ENCODE data around the gene HSPA2.

The HSPA2 gene

DNA sequence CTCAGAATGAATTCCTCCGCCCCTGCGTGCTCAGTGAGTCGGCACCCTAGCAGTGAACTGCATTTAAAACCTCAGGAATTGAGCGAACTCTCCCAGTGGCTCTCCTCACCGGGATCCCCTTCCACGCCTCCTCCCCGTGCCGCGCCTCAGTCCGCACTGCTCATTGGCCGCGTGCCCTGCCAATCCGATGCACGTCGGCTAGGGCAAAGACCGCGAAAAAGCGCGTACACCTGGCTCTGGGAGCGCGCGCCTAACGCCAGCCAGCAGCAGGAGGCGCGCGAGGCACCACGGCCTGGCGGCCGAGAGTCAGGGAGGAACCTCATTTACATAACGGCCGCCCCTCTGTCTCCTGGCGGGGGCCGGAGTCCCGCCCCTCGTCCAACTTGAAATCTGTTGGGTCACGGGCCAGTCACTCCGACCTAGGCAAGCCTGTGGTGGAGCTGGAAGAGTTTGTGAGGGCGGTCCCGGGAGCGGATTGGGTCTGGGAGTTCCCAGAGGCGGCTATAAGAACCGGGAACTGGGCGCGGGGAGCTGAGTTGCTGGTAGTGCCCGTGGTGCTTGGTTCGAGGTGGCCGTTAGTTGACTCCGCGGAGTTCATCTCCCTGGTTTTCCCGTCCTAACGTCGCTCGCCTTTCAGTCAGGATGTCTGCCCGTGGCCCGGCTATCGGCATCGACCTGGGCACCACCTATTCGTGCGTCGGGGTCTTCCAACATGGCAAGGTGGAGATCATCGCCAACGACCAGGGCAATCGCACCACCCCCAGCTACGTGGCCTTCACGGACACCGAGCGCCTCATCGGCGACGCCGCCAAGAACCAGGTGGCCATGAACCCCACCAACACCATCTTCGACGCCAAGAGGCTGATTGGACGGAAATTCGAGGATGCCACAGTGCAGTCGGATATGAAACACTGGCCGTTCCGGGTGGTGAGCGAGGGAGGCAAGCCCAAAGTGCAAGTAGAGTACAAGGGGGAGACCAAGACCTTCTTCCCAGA lies at the start of gene HSPA2:
Gene HSPA2 (plus strand): TSS at position 534 of the 995 bp plus-strand sequence. CDS start 109 bp downstream, at position 643.
- DNase-seq: peak; percentile 98

GRCh38 chr14:64491637-64492036 lies 48.9 kb upstream of the HSPA2 start:
- no peak for DNase-seq

DNA sequence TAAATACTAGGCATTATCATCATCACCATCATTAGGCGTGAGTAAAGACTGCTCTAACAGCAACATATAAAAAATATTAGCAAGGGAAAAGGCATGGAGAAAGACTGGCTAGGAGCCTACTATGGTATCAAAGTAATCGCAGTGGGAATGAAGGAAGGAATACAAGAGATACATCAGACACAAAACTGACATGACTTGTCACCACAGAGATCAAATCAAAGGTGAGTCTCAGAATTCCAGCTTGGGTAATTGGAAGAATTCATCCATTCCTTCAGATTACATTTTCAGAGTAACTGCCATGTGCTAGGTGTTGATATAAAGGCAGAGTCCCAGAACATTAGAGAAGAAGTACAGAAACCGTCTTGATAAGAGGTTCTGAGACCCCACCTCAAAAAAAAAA lies 47.1 kb upstream of the HSPA2 start:
- DNase-seq: no peak

GRCh38 chr14:64495252-64495651 lies 45.3 kb upstream of the HSPA2 start:
- no peak for DNase-seq

DNA sequence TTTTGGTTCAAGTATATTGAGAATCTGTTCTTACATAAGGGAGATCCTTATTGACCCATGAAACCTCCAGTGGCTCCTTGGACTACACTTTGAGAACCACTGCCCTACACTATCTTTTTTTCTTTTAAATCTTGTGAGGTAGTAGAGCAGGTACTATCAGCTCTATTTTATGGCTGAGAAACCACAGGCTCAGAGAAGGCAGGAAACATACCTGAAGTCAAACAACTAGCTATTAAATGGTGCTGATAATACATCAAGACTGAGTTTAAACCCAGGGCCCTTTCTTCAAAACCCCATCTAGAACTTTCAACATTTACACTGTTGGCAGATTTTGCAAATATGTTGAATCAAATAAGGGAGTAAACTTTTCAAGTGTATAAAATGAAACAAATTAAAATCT lies 43.8 kb upstream of the HSPA2 start:
- DNase-seq: no peak

GRCh38 chr14:64500088-64500487 lies 40.5 kb upstream of the HSPA2 start:
- no peak for DNase-seq

- DNase-seq: peak; percentile 18
Measured at GRCh38 chr14:64501411-64502171, 39.0 kb upstream of the HSPA2 start.

GRCh38 chr14:64502456-64502855 lies 38.1 kb upstream of the HSPA2 start:
- peak; percentile 29 for DNase-seq

GRCh38 chr14:64502887-64503433 lies 37.6 kb upstream of the HSPA2 start:
- DNase-seq: peak; percentile 20

- peak; percentile 97 for DNase-seq
Measured at GRCh38 chr14:64503434-64504309, 36.9 kb upstream of the HSPA2 start, which contains the start of gene ZBTB25. TSS of gene ZBTB25 (minus strand) at chr14:64503838. CDS start at chr14:64490533, 13,305 bp downstream.

DNA sequence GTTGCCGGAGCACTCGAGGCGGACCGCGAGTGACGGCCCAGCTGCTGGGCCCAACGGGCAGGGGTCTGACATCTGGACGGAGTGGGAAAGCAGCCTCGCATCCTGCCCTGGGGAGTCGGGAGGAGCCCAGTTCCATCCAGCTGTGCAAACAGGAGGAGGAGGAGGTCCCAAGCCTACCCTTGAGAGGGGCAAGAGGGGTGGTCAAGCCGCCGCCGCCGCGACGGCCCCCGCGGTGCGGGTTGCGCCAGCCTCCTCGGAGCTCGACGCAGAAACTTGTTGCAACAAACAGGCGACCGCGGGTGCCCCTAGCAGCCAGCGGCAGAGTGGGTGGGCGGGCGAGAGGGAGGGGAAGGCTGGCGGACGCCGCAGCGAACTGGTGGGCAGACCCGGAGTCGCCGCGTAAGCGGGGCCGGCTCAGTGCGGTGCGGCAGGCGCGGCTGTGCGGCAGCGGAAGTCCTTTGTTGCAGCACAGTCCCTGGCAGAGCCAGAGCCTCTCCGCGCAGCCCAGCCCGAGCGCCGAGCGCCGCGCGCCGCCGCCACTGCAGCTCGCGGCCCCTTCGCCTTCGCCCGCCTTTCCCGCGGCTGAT lies 36.1 kb upstream of the HSPA2 start, which contains the start of gene ZBTB1:
Gene ZBTB1 (plus strand): TSS at position 461 of the 587 bp plus-strand sequence. CDS start 16,735 bp downstream, outside the sequence.
- peak; percentile 90 for DNase-seq

GRCh38 chr14:64504897-64505794 lies 35.4 kb upstream of the HSPA2 start:
- DNase-seq: peak; percentile 93

DNA sequence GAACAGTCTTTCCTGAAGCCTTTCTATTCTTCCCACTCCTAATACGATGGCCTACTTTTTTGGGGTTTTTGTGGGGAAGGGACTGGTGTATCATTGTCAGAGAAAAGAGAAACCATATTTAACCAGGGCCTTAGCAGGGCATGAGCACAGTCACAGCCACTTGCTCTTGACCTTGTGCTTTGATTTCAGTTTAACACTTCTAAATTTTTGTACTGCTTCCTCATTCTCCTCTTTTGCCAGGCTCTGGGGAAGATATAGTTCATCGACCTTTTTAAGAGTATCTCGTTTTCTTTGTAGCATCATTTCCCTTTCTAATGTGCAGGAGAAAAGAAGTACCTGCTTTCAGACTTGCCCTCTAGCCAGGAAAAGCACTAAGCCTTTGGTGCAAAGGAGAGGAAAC lies 33.8 kb upstream of the HSPA2 start:
- peak; percentile 24 for DNase-seq

GRCh38 chr14:64507376-64508156 lies 33.0 kb upstream of the HSPA2 start:
- DNase-seq: peak; percentile 51

DNA sequence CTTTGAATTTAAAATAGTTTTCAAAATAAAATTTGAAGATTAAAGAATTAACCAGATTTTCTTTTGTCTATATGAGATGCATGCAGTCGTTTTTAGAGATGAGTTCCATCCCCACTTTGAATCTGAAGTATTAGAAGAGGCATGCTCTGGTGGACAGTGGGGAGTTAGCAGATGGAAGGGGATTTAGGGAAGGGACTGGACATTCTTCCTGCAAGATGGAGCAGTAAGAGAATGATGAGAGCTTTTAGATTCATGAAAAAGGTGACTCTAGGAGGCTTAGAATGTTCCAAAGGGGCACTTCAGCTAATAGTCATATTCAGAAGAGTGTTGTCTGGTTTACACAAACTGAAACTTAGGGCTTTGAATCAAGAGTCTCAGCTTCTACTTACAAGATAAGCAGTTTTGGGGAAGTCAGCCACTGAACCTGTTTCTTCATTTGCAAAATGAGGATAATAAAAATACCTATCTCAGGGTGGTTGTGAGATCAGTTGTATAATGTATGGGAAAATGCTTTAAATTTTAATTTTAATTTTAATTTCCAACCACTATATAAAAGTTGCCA lies 32.2 kb upstream of the HSPA2 start:
- DNase-seq: peak; percentile 80

DNA sequence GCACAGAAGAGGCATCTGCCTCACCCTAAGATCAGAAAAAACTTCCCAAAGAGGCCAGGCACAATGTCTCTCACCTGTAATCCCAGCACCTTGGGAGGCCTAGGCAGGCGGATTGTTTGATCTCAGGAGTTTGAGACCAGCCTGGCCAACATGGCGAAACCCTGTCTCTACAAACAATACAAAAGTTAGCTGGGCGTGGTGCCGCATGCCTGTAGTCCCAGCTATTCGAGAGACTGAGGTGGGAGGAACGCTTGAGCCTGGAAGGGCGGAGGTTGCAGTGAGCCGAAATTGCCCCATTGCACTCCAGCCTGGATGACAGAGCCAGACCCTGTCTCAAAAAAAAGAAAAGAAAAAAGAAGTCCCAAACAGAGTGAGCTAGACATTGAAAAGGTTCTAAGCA lies 31.5 kb upstream of the HSPA2 start:
- DNase-seq: no peak

- DNase-seq: peak; percentile 71
Measured at GRCh38 chr14:64510825-64511671, 29.5 kb upstream of the HSPA2 start.

DNA sequence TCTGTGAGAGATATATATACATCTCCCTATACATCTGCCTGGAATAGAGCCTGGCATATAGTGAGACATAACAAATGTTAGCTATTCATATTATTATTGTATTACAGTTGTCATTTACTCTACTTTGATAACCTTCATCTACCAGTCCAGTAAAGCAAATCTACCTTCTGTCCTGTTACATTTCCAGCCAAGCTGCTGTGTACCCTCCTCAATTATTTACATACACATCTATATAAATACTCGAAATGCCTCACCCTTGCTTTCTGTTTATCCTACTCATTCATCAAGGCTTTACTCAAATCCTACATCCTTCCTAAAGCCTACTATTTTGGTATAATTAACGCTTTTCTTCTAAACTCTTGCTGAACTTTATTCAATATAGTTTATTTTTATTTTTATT lies 27.3 kb upstream of the HSPA2 start:
- no peak for DNase-seq
